BLaER1 (cell line): ENCODE measurements around the gene FAM131B.

Experiments
- H3K27ac ChIP-seq: shearing (Covaris generic); formaldehyde crosslinking; 2 replicates; pipeline ENCODE4 v1.8.1; 2022
- H3K27me3 ChIP-seq: shearing (Covaris generic); formaldehyde crosslinking; 2 replicates; pipeline ENCODE4 v1.8.1; 2022
- H3K36me3 ChIP-seq: shearing (Covaris generic); formaldehyde crosslinking; 2 replicates; pipeline ENCODE4 v1.8.1; 2022
- H3K4me1 ChIP-seq: shearing (Covaris generic); formaldehyde crosslinking; 2 replicates; pipeline ENCODE4 v1.8.1; 2022
- H3K4me2 ChIP-seq: shearing (Covaris generic); formaldehyde crosslinking; 2 replicates; pipeline ENCODE4 v1.8.1; 2022
- H3K4me3 ChIP-seq: shearing (Covaris generic); formaldehyde crosslinking; 2 replicates; pipeline ENCODE4 v1.8.1; 2022
- H3K9ac ChIP-seq: shearing (Covaris generic); formaldehyde crosslinking; 2 replicates; pipeline ENCODE4 v1.8.1; 2022
- H3K9me3 ChIP-seq: shearing (Covaris generic); formaldehyde crosslinking; 2 replicates; pipeline ENCODE4 v1.8.1; 2022
- H4K20me1 ChIP-seq: shearing (Covaris generic); formaldehyde crosslinking; 2 replicates; pipeline ENCODE4 v1.8.1; 2022
- Cebpa-rat ChIP-seq: shearing (Covaris generic); IDR thresholded peaks from 2 replicates; pipeline ENCODE4 v1.8.1; 2022

Gene FAM131B

DNA sequence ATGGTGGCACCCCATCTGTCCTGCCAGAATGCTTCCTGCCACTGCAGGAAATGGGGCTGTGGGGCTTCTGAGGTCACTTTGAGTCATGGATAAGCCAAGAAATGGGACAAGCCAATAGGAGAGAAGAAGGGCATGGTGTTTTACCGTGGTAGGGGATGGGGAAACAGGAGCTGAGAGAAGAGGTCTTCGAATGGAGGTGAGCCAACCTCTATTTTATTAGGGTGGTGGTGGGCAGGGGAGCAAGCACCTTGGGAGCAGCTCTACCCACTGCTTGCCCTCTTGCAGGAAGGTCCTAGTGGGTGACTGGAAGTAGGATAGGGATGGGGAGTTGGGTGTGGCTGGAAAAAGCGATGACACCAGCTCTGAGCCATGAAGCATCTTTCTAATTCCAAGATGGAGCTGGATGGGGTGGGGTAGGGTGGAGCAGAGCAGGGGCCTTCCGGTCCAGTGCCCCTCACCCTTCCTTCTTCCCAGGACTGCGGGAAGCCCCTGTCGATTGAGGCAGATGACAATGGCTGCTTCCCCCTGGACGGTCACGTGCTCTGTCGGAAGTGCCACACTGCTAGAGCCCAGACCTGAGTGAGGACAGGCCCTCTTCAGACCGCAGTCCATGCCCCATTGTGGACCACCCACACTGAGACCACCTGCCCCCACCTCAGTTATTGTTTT is 27.7 kb upstream of the FAM131B start:
- Histone ChIP-seq H3K36me3 (peaks cover 53% of the 10 kb centered on the region), H3K9ac (no peak overlapping the region), H3K27me3 (no peaks in the 10 kb centered on the region), H4K20me1 (peaks cover 13% of the 10 kb centered on the region), H3K27ac (no peak overlapping the region), H3K9me3 (no peaks in the 10 kb centered on the region), H3K4me2 (no peak overlapping the region), H3K4me1 (peaks cover 33% of the 10 kb centered on the region), H3K4me3 (no peak overlapping the region)
- TF ChIP-seq Cebpa-rat: no peak

GRCh38 chr7:143389316-143390103 is 27.0 kb upstream of the FAM131B start:
- Histone ChIP-seq H4K20me1 (peaks cover 21% of the 10 kb centered on the region), H3K36me3 (peaks cover 53% of the 10 kb centered on the region), H3K4me1 (peaks cover 33% of the 10 kb centered on the region), H3K27ac (no peak overlapping the region), H3K27me3 (no peaks in the 10 kb centered on the region), H3K9me3 (no peaks in the 10 kb centered on the region), H3K4me2 (no peak overlapping the region), H3K4me3 (no peak overlapping the region), H3K9ac (no peak overlapping the region)
- no peak for TF ChIP-seq Cebpa-rat

- Histone ChIP-seq H3K36me3 (peaks cover 53% of the 10 kb centered on the region), H3K9ac (no peak overlapping the region), H3K4me3 (no peak overlapping the region), H4K20me1 (peaks cover 30% of the 10 kb centered on the region), H3K9me3 (no peaks in the 10 kb centered on the region), H3K4me2 (no peak overlapping the region), H3K4me1 (peaks cover 42% of the 10 kb centered on the region), H3K27ac (no peak overlapping the region), H3K27me3 (no peaks in the 10 kb centered on the region)
- no peak for TF ChIP-seq Cebpa-rat
Measured at GRCh38 chr7:143388491-143389101, 26.1 kb upstream of the FAM131B start.

DNA sequence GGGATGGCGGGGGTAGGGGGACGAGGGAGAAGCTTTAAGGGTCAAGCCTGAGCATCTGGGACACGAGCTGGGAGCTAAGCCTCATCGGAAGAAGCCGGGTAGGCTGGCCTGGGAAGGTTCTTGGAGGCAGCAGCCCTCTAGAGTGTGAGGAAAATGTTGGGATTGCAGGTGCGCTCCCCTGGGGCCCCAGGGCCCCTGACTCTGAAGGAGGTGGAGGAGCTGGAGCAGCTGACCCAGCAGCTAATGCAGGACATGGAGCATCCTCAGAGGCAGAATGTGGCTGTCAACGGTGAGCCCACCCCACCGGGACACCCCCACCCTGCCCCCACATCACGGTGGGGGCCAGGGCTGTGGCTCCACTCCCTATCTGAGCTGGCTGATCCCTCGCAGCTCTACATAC is 25.5 kb upstream of the FAM131B start:
- Histone ChIP-seq H3K27ac (no peak overlapping the region), H4K20me1 (peaks cover 30% of the 10 kb centered on the region), H3K27me3 (no peaks in the 10 kb centered on the region)

GRCh38 chr7:143387156-143387975 is 24.9 kb upstream of the FAM131B start:
- Histone ChIP-seq H3K4me3 (no peak overlapping the region), H3K36me3 (peaks cover 44% of the 10 kb centered on the region), H3K9me3 (no peaks in the 10 kb centered on the region), H3K27ac (no peak overlapping the region), H3K4me2 (peak overlapping the region; percentile 99), H3K9ac (no peak overlapping the region), H3K27me3 (no peaks in the 10 kb centered on the region), H3K4me1 (peaks cover 53% of the 10 kb centered on the region), H4K20me1 (peaks cover 37% of the 10 kb centered on the region)
- no peak for TF ChIP-seq Cebpa-rat

More for the DNA sequence above, 25.5 kb upstream of the FAM131B start:
- no peak overlapping the region for H3K4me3 ChIP-seq
- H3K36me3 ChIP-seq: peaks cover 51% of the 10 kb centered on the region
- H3K4me1 ChIP-seq: peaks cover 46% of the 10 kb centered on the region
- H3K9ac ChIP-seq: no peak overlapping the region
- H3K4me2 ChIP-seq: no peak overlapping the region
- TF ChIP-seq Cebpa-rat: no peak
- no peaks in the 10 kb centered on the region for H3K9me3 ChIP-seq

DNA sequence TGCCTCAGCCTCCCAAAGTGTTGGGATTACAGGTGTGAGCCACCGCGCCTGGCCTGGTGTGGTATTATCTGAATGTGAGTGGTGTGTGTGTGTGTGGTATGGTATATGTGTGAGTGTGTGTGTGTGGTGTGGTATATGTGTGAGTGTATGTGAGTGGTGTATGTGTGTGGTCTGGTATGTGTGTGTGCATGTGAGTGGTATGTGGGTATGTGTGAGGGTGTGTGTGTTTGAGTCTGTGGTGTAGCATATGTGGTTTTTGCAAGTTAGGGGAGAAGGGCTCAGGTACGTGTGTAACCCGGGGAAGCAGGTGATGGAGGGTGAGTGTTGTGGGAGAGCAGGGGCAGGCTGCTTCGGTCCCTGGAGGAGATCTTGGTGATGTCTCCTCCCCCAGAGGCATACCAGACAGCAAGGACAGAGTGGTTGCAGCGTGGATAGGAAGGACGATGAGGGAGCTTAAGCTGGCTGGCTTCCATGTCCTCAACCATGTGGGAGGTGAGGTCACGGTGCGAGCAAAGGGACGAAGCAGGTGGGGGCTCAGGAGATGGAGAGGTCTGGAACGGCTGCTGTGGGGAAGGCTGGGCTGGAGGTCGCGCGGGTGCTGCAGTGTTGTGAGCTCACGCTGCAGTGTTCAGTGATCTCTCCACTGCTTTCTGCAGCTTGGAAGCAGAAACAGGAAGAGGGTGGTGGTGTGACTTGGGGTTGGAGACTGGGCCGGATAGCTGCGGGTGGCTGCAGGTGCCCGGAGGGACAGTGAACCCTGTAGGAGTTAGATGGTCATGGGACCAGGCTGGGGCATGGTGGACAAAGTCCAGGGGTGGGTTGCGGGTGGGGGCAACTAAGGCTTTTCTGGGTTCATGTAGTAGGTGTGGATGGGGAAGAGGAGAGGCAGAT is 23.6 kb upstream of the FAM131B start:
- Histone ChIP-seq H4K20me1 (peaks cover 43% of the 10 kb centered on the region), H3K4me1 (peaks cover 61% of the 10 kb centered on the region), H3K9me3 (no peaks in the 10 kb centered on the region), H3K27ac (peak overlapping the region; percentile 54; the same call in 1 of the 2 replicates), H3K36me3 (peaks cover 33% of the 10 kb centered on the region), H3K9ac (0 out of 2 replicates have a peak overlapping the region, but pooled peaks have one; percentile 20), H3K27me3 (no peaks in the 10 kb centered on the region), H3K4me2 (peak overlapping the region; percentile 99), H3K4me3 (peak overlapping the region; percentile 44)
- no peak for TF ChIP-seq Cebpa-rat

DNA sequence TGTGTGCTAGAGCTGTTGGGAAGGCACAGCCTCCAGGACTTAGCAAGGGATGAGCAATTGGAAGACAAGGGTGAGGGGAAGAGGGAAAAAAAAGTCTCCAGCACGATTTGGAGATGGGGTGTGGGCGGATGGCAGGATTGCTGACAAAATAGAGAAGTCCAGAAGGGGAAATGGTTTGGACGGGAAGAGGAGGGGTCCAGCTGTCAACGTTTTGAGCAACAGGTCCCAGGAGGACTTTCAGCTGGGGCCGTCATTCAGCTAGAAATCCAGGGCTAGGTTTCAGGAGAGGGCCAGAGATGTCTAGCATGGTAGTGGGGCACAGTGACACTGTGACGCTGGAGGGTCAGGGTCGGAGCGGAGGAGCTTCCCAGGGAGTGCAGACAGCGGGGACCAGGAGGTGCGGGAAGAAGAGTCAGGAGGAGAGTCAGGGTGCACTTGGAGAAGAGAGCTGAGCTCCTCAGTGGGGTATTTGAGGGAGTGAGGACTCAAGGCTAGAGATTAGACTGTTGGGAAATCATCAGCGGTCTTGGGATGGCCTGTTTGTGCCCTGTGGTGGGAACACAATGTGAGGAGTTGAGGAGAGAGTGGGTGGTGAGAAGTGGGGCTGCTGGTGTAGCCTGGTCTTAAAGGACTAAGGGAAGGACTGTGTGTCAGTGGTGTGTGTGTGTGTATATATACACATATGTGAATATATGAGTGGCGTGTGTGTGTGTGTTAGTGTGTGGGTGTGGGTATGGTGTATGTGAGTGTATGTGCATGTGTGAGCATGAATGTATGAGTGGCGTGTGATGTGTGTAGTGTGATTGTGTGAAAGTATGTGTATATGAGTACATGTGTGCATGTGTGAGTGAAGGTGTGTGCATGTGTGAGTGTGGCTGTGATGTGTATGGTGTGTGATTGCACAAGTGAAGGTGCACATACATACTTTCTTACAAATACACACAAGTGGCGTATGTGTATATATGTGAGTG is 22.4 kb upstream of the FAM131B start:
- Histone ChIP-seq H3K36me3 (peaks cover 21% of the 10 kb centered on the region), H3K9me3 (no peaks in the 10 kb centered on the region), H4K20me1 (peaks cover 43% of the 10 kb centered on the region), H3K27me3 (no peaks in the 10 kb centered on the region), H3K4me3 (peak overlapping the region; percentile 32; the same call in 1 of the 2 replicates), H3K4me1 (peaks cover 62% of the 10 kb centered on the region), H3K27ac (peak overlapping the region; percentile 24), H3K9ac (peak overlapping the region; percentile 9; the same call in 1 of the 2 replicates), H3K4me2 (peak overlapping the region; percentile 99)
- TF ChIP-seq Cebpa-rat: no peak

DNA sequence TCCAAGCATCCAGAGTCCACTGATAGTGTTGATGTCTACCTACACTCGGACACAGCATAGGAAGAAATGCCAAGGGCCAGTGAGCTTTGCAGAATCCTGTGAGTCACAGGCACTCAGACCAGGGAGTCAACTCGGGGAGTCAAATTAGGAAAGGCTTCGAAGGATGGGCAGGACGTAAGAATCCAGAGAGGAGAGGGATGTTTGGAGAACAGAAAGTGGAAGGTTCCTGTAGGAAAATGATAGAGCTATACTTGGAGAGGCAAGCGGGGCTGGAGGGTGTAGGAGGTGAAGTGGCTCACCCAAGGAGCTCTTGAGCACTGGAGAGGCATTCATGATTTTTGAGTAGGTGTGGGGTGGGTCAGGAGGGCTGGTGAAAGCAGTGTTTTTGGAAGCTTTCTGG is 21.6 kb upstream of the FAM131B start:
- H3K4me1 ChIP-seq: peaks cover 70% of the 10 kb centered on the region
- H3K27ac ChIP-seq: peak overlapping the region; percentile 24; the same call in 1 of the 2 replicates
- no peak overlapping the region for H3K4me3 ChIP-seq
- H3K9me3 ChIP-seq: no peaks in the 10 kb centered on the region
- TF ChIP-seq Cebpa-rat: no peak
- H3K4me2 ChIP-seq: peak overlapping the region; percentile 99
- H3K9ac ChIP-seq: no peak overlapping the region
- peaks cover 13% of the 10 kb centered on the region for H3K36me3 ChIP-seq
- no peaks in the 10 kb centered on the region for H3K27me3 ChIP-seq
- H4K20me1 ChIP-seq: peaks cover 43% of the 10 kb centered on the region
